ENCODE results near the gene BST2. TPM values are rescaled to one million over a fixed set of nuclear protein-coding genes. Genes with fewer than 3 reads are reported as not detected.

Gene BST2
- total and polyA plus RNA-seq, 2 of the 8 experiments (the other 6 are each of a cell fraction or from before 2014, with no cell fraction given), result 18.1 to 72.8 TPM

GRCh38 chr19:17421942-17422341 is 16.5 kb upstream of the BST2 start:
- Histone ChIP-seq H3K4me1 (replicated peaks in 1 of 4; ENCODE audit: control insufficient read depth in 3 of 4, insufficient read depth in 4 of 4, low read length in 3 of 4) (peaks cover 3 to 17% (median 8%) of the 10 kb centered on the region in 4 experiments), H4K20me1 (replicated peaks in 1 of 2; ENCODE audit: control insufficient read depth in 1 of 2, insufficient read depth in 2 of 2, low read length in 2 of 2) (peaks cover 0 to 4% of the 10 kb centered on the region in 2 experiments), H3K79me1 (ENCODE audit: low read depth, low read length) (no peaks in the 10 kb centered on the region), H3K23ac (ENCODE audit: insufficient read length) (no peak overlapping the region), H3K79me2 (ENCODE audit: control insufficient read depth in 1 of 2, insufficient read depth in 2 of 2, low read length in 2 of 2) (no peaks in the 10 kb centered on the region), H2BK20ac (ENCODE audit: low read length) (no peak overlapping the region), H4K5ac (ENCODE audit: insufficient read length, low read depth, low read length) (no peak overlapping the region), H2AFZ (ENCODE audit: low read length) (no peak overlapping the region), H2BK5ac (ENCODE audit: low read depth, low read length) (no peak overlapping the region), H3K56ac (replicated peaks; ENCODE audit: insufficient read length, low read depth, low read length) (no peak overlapping the region), H2AK5ac (ENCODE audit: low read depth, low read length) (no peak overlapping the region), H4K91ac (replicated peaks; ENCODE audit: insufficient read length, low read length) (no peak overlapping the region), H2BK12ac (ENCODE audit: low read depth, low read length) (no peak overlapping the region), H3K27me3 (replicated peaks in 1 of 4; ENCODE audit: control insufficient read depth in 3 of 4, extremely low read depth in 1 of 4, insufficient read depth in 3 of 4, low read length in 3 of 4) (no peaks in the 10 kb centered on the region; a peak in 2 of 7 replicates), H3K4me3 (ENCODE audit: extremely low read depth in 1 of 4, insufficient read depth in 2 of 4, low read depth in 3 of 4, low read length in 4 of 4) (no peak overlapping the region), H3K9ac (replicated peaks in 1 of 4; ENCODE audit: extremely low read depth in 1 of 4, low read depth in 3 of 4, low read length in 3 of 4) (no peak overlapping the region; a peak in 1 of 7 replicates), H2BK15ac (ENCODE audit: low read length) (no peak overlapping the region), H3K27ac (ENCODE audit: low read depth, low read length) (no peak overlapping the region), H3K4me2 (ENCODE audit: insufficient read depth in 1 of 2, low read depth in 2 of 2, low read length in 2 of 2) (no peak overlapping the region), H3K9me3 (ENCODE audit: insufficient read depth in 2 of 2, low read depth in 1 of 2, low read length in 1 of 2) (no peaks in the 10 kb centered on the region), H3K18ac (ENCODE audit: extremely low read depth, low read length) (no peak overlapping the region), H3K14ac (ENCODE audit: insufficient read length) (no peak overlapping the region), H3K23me2 (ENCODE audit: low read depth, low read length) (peaks cover 12% of the 10 kb centered on the region), H2BK120ac (replicated peaks; ENCODE audit: low read depth, low read length) (no peak overlapping the region), H4K8ac (ENCODE audit: extremely low read depth, insufficient read depth, low read length) (no peak overlapping the region), H3K36me3 (ENCODE audit: control insufficient read depth in 2 of 4, insufficient read depth in 4 of 4, low read length in 3 of 4) (no peaks in the 10 kb centered on the region), H3K4ac (replicated peaks; ENCODE audit: insufficient read length, low read depth, low read length) (no peak overlapping the region)
- 86% methylated on average over 4 of the region's 4 CpGs; no CpG with 5 or more reads in 1 of the 2 experiments for WGBS, 2 experiments (ENCODE audit: extremely low coverage in 1 of 2, insufficient coverage in 1 of 2, insufficient read length in 1 of 2, insufficient replicate concordance in 2 of 2, low coverage in 1 of 2, low lambda C conversion rate in 2 of 2, missing lambda C conversion rate in 1 of 2)
- ChIA-PET CTCF (ENCODE audit: partially characterized antibody) (interaction anchor here (0.6 to 1.8 kb wide), 4 partner anchors 19 to 89 kb away, joined by 3 to 13 read pairs (median 4); partner anchors contain the start of gene CCDC194), POLR2A (ENCODE audit: partially characterized antibody) (interaction anchor here (1.1 to 1.3 kb wide), 2 partner anchors 11 to 25 kb away, joined by 3 to 4 read pairs; no protein-coding TSS in a partner anchor)
- FAIRE-seq (no peak), DNase-seq (ENCODE audit: low read depth in 1 of 2, low spot score in 2 of 2) (no peak)
- TF ChIP-seq NRF1 (IDR thresholded peaks at IDR 0.05; ENCODE audit: low read depth, low read length) (no peak), E2F6 (IDR thresholded peaks at IDR 0.05) (no peak), TAF7 (optimal IDR thresholded peaks at IDR 0.05; ENCODE audit: borderline replicate concordance, low read depth, low read length) (no peak), KDM4A (IDR thresholded peaks at IDR 0.05; ENCODE audit: low read depth, low read length, severe bottlenecking) (no peak), USF2 (IDR thresholded peaks at IDR 0.05; ENCODE audit: low read length) (no peak), SIX5 (IDR thresholded peaks at IDR 0.05; ENCODE audit: low read depth, low read length) (no peak), CBX8 (IDR thresholded peaks at IDR 0.05; ENCODE audit: borderline replicate concordance, low read depth, low read length) (no peak), TBP (IDR thresholded peaks at IDR 0.05; ENCODE audit: low read depth, low read length) (no peak), MAX (IDR thresholded peaks at IDR 0.05) (no peak), EGR1 (IDR thresholded peaks at IDR 0.05; ENCODE audit: borderline replicate concordance, low read depth, low read length) (no peak), SIN3A (conservative IDR thresholded peaks at IDR 0.05 in 1 of 2, IDR thresholded peaks at IDR 0.05 in 1 of 2; ENCODE audit: low read depth in 1 of 2, low read length in 2 of 2) (no peak)

Measured in H1 (cell line).